ENCODE results near the gene GANC.
"Not testable (repeated sequence)": the region's sequence is repeated elsewhere in the genome, so short reads cannot be mapped to it uniquely, and the experiment has no call there.

The GANC gene

GRCh38 chr15:42324308-42324707 lies 51.3 kb downstream of the GANC start:
- no peak overlapping the region for H3K4me3 ChIP-seq (ENCODE audit: low read depth, low read length)
- TF ChIP-seq CTCF (IDR thresholded peaks at IDR 0.05; ENCODE audit: low read depth, low read length) (no peak), POLR2A (IDR thresholded peaks at IDR 0.05; ENCODE audit: extremely low read depth, insufficient read length) (no peak), MAX (IDR thresholded peaks at IDR 0.05; ENCODE audit: low read depth, low read length) (no peak), MYC (IDR thresholded peaks at IDR 0.05; ENCODE audit: low read depth, low read length) (no peak)
- no peak for DNase-seq (ENCODE audit: low read depth)

- TF ChIP-seq MAX (IDR thresholded peaks at IDR 0.05; ENCODE audit: low read depth, low read length) (no peak), POLR2A (IDR thresholded peaks at IDR 0.05; ENCODE audit: extremely low read depth, insufficient read length) (no peak), CTCF (IDR thresholded peaks at IDR 0.05; ENCODE audit: low read depth, low read length) (no peak), MYC (IDR thresholded peaks at IDR 0.05; ENCODE audit: low read depth, low read length) (no peak)
Observed at GRCh38 chr15:42329161-42329560, 56.2 kb downstream of the GANC start.

GRCh38 chr15:42329992-42330391 lies 57.0 kb downstream of the GANC start:
- no peak for TF ChIP-seq MAX (IDR thresholded peaks at IDR 0.05; ENCODE audit: low read depth, low read length)
- no peak for DNase-seq (ENCODE audit: low read depth)
- H3K4me3 ChIP-seq (ENCODE audit: low read depth, low read length) = no peak overlapping the region

More at GRCh38 chr15:42329161-42329560, 56.2 kb downstream of the GANC start:
- no peak overlapping the region for H3K4me3 ChIP-seq (ENCODE audit: low read depth, low read length)
- no peak for DNase-seq (ENCODE audit: low read depth)

- H3K4me3 ChIP-seq (ENCODE audit: low read depth, low read length) = no peak overlapping the region
- peak; percentile 4 for DNase-seq (ENCODE audit: low read depth)
- TF ChIP-seq CTCF (IDR thresholded peaks at IDR 0.05; ENCODE audit: low read depth, low read length) (no peak), MAX (IDR thresholded peaks at IDR 0.05; ENCODE audit: low read depth, low read length) (no peak), MYC (IDR thresholded peaks at IDR 0.05; ENCODE audit: low read depth, low read length) (no peak), POLR2A (IDR thresholded peaks at IDR 0.05; ENCODE audit: extremely low read depth, insufficient read length) (no peak)
Observed at GRCh38 chr15:42331235-42331634, 58.2 kb downstream of the GANC start.

GRCh38 chr15:42332331-42332730 lies 59.3 kb downstream of the GANC start:
- TF ChIP-seq MAX (IDR thresholded peaks at IDR 0.05; ENCODE audit: low read depth, low read length) (no peak), POLR2A (IDR thresholded peaks at IDR 0.05; ENCODE audit: extremely low read depth, insufficient read length) (no peak), MYC (IDR thresholded peaks at IDR 0.05; ENCODE audit: low read depth, low read length) (no peak), CTCF (IDR thresholded peaks at IDR 0.05; ENCODE audit: low read depth, low read length) (no peak)
- H3K4me3 ChIP-seq (ENCODE audit: low read depth, low read length) = no peak overlapping the region
- DNase-seq (ENCODE audit: low read depth) = no peak

GRCh38 chr15:42335074-42335473 lies 62.1 kb downstream of the GANC start:
- no peak for DNase-seq (ENCODE audit: low read depth)
- H3K4me3 ChIP-seq (ENCODE audit: low read depth, low read length) = no peak overlapping the region
- TF ChIP-seq MAX (IDR thresholded peaks at IDR 0.05; ENCODE audit: low read depth, low read length) = no peak
- TF ChIP-seq MYC (IDR thresholded peaks at IDR 0.05; ENCODE audit: low read depth, low read length) = no peak
- TF ChIP-seq POLR2A (IDR thresholded peaks at IDR 0.05; ENCODE audit: extremely low read depth, insufficient read length) = no peak
- no peak for TF ChIP-seq CTCF (IDR thresholded peaks at IDR 0.05; ENCODE audit: low read depth, low read length)

GRCh38 chr15:42336650-42337049 lies 63.6 kb downstream of the GANC start:
- not testable (repeated sequence) for DNase-seq (ENCODE audit: low read depth)

GRCh38 chr15:42337104-42337503 lies 64.1 kb downstream of the GANC start:
- H3K4me3 ChIP-seq (ENCODE audit: low read depth, low read length) = not testable (repeated sequence)

More at GRCh38 chr15:42336650-42337049, 63.6 kb downstream of the GANC start:
- H3K4me3 ChIP-seq (ENCODE audit: low read depth, low read length) = not testable (repeated sequence)

More at GRCh38 chr15:42337104-42337503, 64.1 kb downstream of the GANC start:
- not testable (repeated sequence) for DNase-seq (ENCODE audit: low read depth)
